Colonic mucosa (tissue), 4 donors: Measurements from ENCODE around the gene CYP2U1. TPM values are rescaled to one million over a fixed set of nuclear protein-coding genes. Genes with fewer than 3 reads are reported as not detected.

ENCODE experiments used
- DNase-seq: peaks from one replicate; pipeline ENCODE4 v3.0.0-alpha.2; 2020
- H3K27ac ChIP-seq: fragments of 200-600 bp; one replicate; pipeline ENCODE4 v1.8.0; 2021
- H3K27me3 ChIP-seq: fragments of 200-600 bp; one replicate; pipeline ENCODE4 v1.8.0; 2021
- H3K36me3 ChIP-seq: fragments of 200-600 bp; one replicate; pipeline ENCODE4 v1.8.0; 2021
- H3K4me1 ChIP-seq: fragments of 200-600 bp; one replicate; pipeline ENCODE4 v1.8.0; 2021; ENCODE audit warnings: mild to moderate bottlenecking
- H3K4me3 ChIP-seq: fragments of 200-600 bp; one replicate; pipeline ENCODE4 v1.8.0; 2021
- H3K9ac ChIP-seq, 2 donors: one replicate each; pipeline ENCODE4 v1.7.0; 2013; ENCODE audit warnings: control low read depth in 2 of 2, low read depth in 2 of 2, low read length in 2 of 2
- H3K9me3 ChIP-seq: fragments of 200-600 bp; one replicate; pipeline ENCODE4 v1.8.0; 2021
- intact Hi-C: fragments of 100-400 bp; cut with DNase I; formaldehyde crosslinking; loops from one replicate; pipeline ENCODE4 v1.14.1; 2022
- total RNA-seq, 2 donors: library from RNA; stranded (reverse); fragmentation: NEBNext Ultra II Directional in 1 of 2; extraction: Animal tissue kit (Norgen Biotek cat#: 25700) in 1 of 2; gene quantifications; one replicate each; pipeline ENCODE4 v1.2.1, GENCODE V29; 2021
- TF ChIP-seq, protein P1 (sequence below): fragments of 200-600 bp; IDR thresholded peaks from one replicate; pipeline ENCODE4 v1.8.0; 2022; ENCODE audit warnings: antibody characterized with exemption, mild to moderate bottlenecking
- donor health status: healthy.
- donor health status: DM: no; HTN: no; CAD: no.
- donor health status: DM: no; HTN: no; CAD: no.

The CYP2U1 gene
- total RNA-seq: 1 to 10 TPM; 2.4 to 4.2 TPM

DNA sequence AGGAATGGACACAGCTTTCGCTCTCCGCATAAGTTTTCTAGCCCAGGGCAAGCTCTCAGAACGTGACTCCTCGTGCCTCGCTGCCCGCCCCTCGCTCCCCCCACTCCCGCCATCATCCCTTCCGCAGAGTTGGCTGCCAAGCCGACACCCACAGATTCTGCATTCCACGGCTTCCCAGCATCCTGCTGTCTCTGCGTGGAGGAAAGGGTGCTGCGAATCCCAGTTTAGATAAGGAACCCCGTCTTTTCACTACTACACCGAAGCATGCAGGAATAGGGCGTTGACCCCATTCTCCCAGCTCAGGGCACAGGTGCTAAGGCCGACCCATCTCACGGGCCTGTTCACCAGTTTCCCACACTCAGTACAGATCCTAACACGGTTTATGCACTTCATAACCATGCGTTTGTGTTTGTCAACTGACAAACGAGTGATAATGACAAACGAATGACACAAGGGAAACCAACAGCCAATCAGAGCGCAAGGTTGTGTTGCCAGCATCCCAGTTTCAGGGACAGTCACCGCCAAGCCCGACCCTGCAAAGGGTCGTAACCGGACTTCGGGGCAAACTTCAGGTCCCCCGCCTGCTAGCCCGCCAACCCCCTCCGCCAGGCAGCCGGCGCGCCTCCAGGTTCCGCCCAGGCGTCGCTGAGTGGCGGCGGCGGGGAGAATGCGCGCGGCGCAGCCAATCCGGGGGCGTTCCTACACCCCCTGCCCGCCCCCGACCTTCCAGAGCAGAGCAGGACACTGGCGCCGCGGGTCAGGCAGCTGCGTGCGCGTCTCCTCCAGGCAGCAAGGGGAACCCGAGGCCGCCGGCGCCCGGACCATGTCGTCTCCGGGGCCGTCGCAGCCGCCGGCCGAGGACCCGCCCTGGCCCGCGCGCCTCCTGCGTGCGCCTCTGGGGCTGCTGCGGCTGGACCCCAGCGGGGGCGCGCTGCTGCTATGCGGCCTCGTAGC, at the start of gene CYP2U1:
Gene CYP2U1 (plus strand): TSS at position 729 of the 954 bp plus-strand sequence. CDS start 95 bp downstream, at position 824.
- H3K4me3 ChIP-seq: peak within 1 kb of the TSS; percentile 73
- no peaks in the 10 kb centered on the region for H3K36me3 ChIP-seq
- peak within 1 kb of the TSS; percentile 82 to 83 for H3K9ac ChIP-seq
- intact Hi-C loops: loop anchor here (5.0 kb wide), 1 partner anchor 56 kb away; the partner anchor contains the start of gene HADH
- no peaks in the 10 kb centered on the region for H3K27me3 ChIP-seq
- no peaks in the 10 kb centered on the region for H3K4me1 ChIP-seq
- DNase-seq: peak; percentile 86
- peak within 1 kb of the TSS; percentile 39 for H3K27ac ChIP-seq
- no peaks in the 10 kb centered on the region for H3K9me3 ChIP-seq
- TF ChIP-seq, protein P1, sequence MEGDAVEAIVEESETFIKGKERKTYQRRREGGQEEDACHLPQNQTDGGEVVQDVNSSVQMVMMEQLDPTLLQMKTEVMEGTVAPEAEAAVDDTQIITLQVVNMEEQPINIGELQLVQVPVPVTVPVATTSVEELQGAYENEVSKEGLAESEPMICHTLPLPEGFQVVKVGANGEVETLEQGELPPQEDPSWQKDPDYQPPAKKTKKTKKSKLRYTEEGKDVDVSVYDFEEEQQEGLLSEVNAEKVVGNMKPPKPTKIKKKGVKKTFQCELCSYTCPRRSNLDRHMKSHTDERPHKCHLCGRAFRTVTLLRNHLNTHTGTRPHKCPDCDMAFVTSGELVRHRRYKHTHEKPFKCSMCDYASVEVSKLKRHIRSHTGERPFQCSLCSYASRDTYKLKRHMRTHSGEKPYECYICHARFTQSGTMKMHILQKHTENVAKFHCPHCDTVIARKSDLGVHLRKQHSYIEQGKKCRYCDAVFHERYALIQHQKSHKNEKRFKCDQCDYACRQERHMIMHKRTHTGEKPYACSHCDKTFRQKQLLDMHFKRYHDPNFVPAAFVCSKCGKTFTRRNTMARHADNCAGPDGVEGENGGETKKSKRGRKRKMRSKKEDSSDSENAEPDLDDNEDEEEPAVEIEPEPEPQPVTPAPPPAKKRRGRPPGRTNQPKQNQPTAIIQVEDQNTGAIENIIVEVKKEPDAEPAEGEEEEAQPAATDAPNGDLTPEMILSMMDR: peak; percentile 26

DNA sequence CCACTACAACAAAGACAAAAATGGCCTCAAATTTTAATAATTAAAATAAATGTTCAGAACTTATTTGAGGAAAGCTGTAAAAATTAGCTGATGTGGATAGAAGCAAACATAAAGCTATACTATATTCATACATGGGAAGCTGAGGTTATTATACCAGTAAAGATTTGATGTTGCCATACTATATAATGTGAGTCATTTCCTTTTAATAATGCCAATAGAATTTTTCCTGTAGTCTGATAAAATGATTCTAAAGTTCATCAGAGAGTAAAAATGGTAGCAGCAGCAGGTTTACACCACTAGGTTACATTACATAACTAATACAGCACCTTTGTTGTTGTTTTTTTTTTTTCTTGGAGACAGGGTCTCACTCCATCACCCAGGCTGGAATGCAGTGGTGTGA, 45.5 kb upstream of the CYP2U1 start:
- Histone ChIP-seq H3K9ac (no peak overlapping the region), H3K4me1 (no peaks in the 10 kb centered on the region), H3K27me3 (no peaks in the 10 kb centered on the region), H3K9me3 (no peaks in the 10 kb centered on the region), H3K27ac (no peak overlapping the region), H3K4me3 (no peak overlapping the region), H3K36me3 (no peaks in the 10 kb centered on the region)
- intact Hi-C loops: no loop called here
- DNase-seq: no peak
- TF ChIP-seq, protein P1: no peak

DNA sequence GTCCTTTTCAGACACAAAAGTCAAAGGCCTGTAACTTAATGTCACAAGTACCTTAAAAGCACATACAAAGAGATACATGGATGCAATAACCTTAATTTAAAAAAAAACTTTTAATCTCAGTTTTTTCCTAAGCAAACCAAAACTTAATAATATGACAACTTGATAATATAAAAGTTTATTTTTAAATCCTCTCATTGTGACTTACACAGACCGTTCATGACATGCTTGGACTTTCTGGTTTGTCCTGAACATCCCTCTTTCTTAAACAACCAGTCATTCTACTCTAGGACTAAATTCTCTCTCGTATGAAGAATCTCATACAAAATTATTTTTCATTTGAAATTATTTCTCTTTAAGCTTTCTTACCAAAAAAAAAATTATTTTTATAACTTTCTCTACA, 43.1 kb upstream of the CYP2U1 start:
- no peak overlapping the region for H3K9ac ChIP-seq
- TF ChIP-seq, protein P1: no peak
- H3K27ac ChIP-seq: no peak overlapping the region
- no peaks in the 10 kb centered on the region for H3K27me3 ChIP-seq
- no peak for DNase-seq
- no peak overlapping the region for H3K4me3 ChIP-seq
- H3K4me1 ChIP-seq: no peaks in the 10 kb centered on the region
- no peaks in the 10 kb centered on the region for H3K9me3 ChIP-seq
- H3K36me3 ChIP-seq: no peaks in the 10 kb centered on the region
- intact Hi-C loops: no loop called here

DNA sequence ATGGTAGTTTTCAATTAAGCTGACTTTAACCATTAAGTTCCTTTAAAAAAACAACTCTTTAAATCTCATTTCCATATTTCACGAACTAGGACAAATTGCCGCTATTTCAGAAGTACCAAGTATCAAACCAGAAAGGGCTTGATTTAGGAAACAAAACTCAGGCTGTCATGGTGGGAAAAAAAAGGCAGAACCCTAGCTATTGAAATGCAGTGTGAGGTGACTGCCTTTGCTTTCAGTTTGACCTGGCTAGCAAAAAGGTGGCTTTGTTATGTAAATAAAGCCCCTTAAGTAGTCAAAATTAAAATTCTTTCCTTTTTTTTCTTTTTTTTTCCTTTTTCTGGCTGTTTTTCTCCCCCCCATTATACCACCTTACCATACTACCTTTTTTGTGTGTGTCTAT, 40.6 kb upstream of the CYP2U1 start:
- Histone ChIP-seq H3K27ac (no peak overlapping the region), H3K4me3 (no peak overlapping the region), H3K9ac (no peak overlapping the region), H3K27me3 (no peaks in the 10 kb centered on the region), H3K9me3 (no peaks in the 10 kb centered on the region), H3K4me1 (no peaks in the 10 kb centered on the region), H3K36me3 (no peaks in the 10 kb centered on the region)
- DNase-seq: no peak
- TF ChIP-seq, protein P1: no peak
- intact Hi-C loops: no loop called here

DNA sequence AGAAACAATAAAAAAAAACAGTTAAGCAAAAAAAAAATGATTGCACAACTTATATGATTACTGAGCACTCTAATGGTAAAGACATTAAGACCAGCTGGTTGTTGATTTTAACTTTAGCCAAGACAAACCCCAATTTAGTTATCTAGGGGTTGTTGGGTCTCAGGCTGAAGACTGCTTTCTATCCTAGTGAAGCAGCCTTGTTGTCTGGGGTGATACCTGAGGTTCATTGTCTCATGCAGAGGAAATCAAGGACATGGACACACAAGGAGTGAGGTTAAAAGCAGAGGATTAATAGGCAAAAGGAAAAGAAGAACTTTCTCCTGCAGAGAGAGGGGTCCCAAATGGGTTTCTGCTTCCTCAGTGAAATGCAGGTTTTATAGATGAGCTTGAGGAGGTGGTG, 40.0 kb upstream of the CYP2U1 start:
- TF ChIP-seq, protein P1: no peak
- Histone ChIP-seq H3K9me3 (no peaks in the 10 kb centered on the region), H3K4me3 (no peak overlapping the region), H3K36me3 (no peaks in the 10 kb centered on the region), H3K9ac (no peak overlapping the region), H3K27ac (no peak overlapping the region), H3K27me3 (no peaks in the 10 kb centered on the region), H3K4me1 (no peaks in the 10 kb centered on the region)
- intact Hi-C loops: no loop called here
- no peak for DNase-seq
